Measurements from ENCODE around the gene TP53RK. TPM values are rescaled to one million over a fixed set of nuclear protein-coding genes. Genes with fewer than 3 reads are reported as not detected.

The TP53RK gene
- total RNA-seq, 1 experiment from 2014 or later, result 20.6 TPM

DNA sequence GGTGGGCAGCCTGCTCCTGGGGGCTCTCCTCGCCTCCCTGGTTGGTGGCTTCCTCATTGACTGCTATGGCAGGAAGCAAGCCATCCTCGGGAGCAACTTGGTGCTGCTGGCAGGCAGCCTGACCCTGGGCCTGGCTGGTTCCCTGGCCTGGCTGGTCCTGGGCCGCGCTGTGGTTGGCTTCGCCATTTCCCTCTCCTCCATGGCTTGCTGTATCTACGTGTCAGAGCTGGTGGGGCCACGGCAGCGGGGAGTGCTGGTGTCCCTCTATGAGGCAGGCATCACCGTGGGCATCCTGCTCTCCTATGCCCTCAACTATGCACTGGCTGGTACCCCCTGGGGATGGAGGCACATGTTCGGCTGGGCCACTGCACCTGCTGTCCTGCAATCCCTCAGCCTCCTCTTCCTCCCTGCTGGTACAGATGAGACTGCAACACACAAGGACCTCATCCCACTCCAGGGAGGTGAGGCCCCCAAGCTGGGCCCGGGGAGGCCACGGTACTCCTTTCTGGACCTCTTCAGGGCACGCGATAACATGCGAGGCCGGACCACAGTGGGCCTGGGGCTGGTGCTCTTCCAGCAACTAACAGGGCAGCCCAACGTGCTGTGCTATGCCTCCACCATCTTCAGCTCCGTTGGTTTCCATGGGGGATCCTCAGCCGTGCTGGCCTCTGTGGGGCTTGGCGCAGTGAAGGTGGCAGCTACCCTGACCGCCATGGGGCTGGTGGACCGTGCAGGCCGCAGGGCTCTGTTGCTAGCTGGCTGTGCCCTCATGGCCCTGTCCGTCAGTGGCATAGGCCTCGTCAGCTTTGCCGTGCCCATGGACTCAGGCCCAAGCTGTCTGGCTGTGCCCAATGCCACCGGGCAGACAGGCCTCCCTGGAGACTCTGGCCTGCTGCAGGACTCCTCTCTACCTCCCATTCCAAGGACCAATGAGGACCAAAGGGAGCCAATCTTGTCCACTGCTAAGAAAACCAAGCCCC lies 36.2 kb upstream of the TP53RK start:
- CTCF ChIA-PET, result no interaction called here
- POLR2A ChIA-PET (ENCODE audit: low non-redundant PET), result no interaction called here
- H3K27ac ChIP-seq (ENCODE audit: low read depth, low read length, poor library complexity, severe bottlenecking), result no peak overlapping the region
- no peaks in the 10 kb centered on the region for H3K36me3 ChIP-seq (ENCODE audit: insufficient read depth, low read length, poor library complexity, severe bottlenecking)
- intact Hi-C loops (cut with micrococcal nuclease; ENCODE audit: unreplicated experiment), result no loop called here
- BruUV-seq (replicated peaks), result no TSS peak
- DNase-seq (ENCODE audit: low spot score), result no peak
- no peak for TF ChIP-seq EZH2 (IDR thresholded peaks at IDR 0.05; ENCODE audit: borderline replicate concordance, low read depth, low read length, poor library complexity, severe bottlenecking)
- TF ChIP-seq, protein P1, sequence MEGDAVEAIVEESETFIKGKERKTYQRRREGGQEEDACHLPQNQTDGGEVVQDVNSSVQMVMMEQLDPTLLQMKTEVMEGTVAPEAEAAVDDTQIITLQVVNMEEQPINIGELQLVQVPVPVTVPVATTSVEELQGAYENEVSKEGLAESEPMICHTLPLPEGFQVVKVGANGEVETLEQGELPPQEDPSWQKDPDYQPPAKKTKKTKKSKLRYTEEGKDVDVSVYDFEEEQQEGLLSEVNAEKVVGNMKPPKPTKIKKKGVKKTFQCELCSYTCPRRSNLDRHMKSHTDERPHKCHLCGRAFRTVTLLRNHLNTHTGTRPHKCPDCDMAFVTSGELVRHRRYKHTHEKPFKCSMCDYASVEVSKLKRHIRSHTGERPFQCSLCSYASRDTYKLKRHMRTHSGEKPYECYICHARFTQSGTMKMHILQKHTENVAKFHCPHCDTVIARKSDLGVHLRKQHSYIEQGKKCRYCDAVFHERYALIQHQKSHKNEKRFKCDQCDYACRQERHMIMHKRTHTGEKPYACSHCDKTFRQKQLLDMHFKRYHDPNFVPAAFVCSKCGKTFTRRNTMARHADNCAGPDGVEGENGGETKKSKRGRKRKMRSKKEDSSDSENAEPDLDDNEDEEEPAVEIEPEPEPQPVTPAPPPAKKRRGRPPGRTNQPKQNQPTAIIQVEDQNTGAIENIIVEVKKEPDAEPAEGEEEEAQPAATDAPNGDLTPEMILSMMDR (conservative IDR thresholded peaks at IDR 0.05; ENCODE audit: low read depth, low read length), result no peak
- H3K27me3 ChIP-seq (replicated peaks; ENCODE audit: insufficient read depth, low read depth, low read length, poor library complexity), result no peaks in the 10 kb centered on the region
- H3K4me1 ChIP-seq (ENCODE audit: insufficient read depth, low read length, poor library complexity, severe bottlenecking), result no peaks in the 10 kb centered on the region
- no peak overlapping the region for H3K4me3 ChIP-seq (ENCODE audit: low read depth, low read length, poor library complexity, severe bottlenecking)
- peaks cover 2% of the 10 kb centered on the region for H3K9me3 ChIP-seq (ENCODE audit: low read depth, low read length, poor library complexity, severe bottlenecking)

DNA sequence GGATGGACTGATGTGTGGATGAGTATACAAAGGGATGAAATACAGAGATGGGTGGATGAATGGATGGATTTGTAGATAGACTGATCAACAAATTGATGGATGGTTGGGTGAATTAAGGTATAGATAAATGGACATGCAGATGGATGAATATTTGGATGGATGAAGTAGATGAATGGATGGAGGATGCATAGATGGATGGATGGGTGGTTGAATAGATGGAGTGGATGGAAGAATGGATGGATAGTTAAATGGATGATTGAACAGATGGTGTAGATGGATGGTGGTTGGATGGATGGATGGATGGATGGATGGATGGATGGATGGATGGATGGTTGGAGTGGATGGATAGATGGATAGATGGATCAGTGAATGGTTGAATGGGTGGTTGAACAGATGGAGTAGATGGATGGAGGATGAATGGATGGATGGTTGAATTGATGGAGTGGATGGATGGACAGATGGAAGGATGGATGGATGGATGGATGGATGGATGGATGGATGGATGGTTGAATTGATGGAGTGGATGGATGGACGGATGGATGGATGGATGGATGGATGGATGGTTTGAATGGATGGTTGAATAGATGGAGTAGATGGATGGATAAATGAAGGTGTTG lies 35.2 kb upstream of the TP53RK start:
- intact Hi-C loops (cut with micrococcal nuclease; ENCODE audit: unreplicated experiment), result no loop called here
- no peaks in the 10 kb centered on the region for H3K4me1 ChIP-seq (ENCODE audit: insufficient read depth, low read length, poor library complexity, severe bottlenecking)
- H3K27me3 ChIP-seq (replicated peaks; ENCODE audit: insufficient read depth, low read depth, low read length, poor library complexity), result peaks cover 2% of the 10 kb centered on the region
- TF ChIP-seq EZH2 (IDR thresholded peaks at IDR 0.05; ENCODE audit: borderline replicate concordance, low read depth, low read length, poor library complexity, severe bottlenecking), result no peak
- TF ChIP-seq, protein P1 (conservative IDR thresholded peaks at IDR 0.05; ENCODE audit: low read depth, low read length), result no peak
- no peak overlapping the region for H3K27ac ChIP-seq (ENCODE audit: low read depth, low read length, poor library complexity, severe bottlenecking)
- ChIA-PET POLR2A (ENCODE audit: low non-redundant PET) (no interaction called here), CTCF (no interaction called here)
- peaks cover 2% of the 10 kb centered on the region for H3K9me3 ChIP-seq (ENCODE audit: low read depth, low read length, poor library complexity, severe bottlenecking)
- no peaks in the 10 kb centered on the region for H3K36me3 ChIP-seq (ENCODE audit: insufficient read depth, low read length, poor library complexity, severe bottlenecking)
- no peak for DNase-seq (ENCODE audit: low spot score)
- H3K4me3 ChIP-seq (ENCODE audit: low read depth, low read length, poor library complexity, severe bottlenecking), result no peak overlapping the region
- no TSS peak for BruUV-seq (replicated peaks)

DNA sequence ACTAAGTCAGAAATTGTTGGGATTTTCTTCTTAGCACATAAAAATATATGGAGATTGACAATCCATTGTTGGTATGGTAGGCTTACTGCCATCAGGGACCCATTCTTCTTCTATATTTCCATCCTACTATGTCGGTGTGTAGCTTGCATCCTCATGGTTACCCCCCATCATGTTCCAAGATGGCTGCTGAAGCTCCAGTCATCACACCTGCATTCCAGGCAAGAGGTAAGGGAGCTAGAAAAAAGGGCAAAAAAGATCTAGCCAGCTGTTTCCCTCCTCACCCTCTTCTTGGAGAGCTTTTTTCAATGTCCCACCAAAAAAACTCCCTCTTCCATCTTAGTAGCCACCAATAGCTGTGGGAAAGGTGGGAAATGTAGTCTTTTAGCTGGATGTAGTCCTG lies 33.8 kb upstream of the TP53RK start:
- intact Hi-C loops (cut with micrococcal nuclease; ENCODE audit: unreplicated experiment), result no loop called here
- no peak for TF ChIP-seq EZH2 (IDR thresholded peaks at IDR 0.05; ENCODE audit: borderline replicate concordance, low read depth, low read length, poor library complexity, severe bottlenecking)
- TF ChIP-seq, protein P1 (conservative IDR thresholded peaks at IDR 0.05; ENCODE audit: low read depth, low read length), result no peak
- Histone ChIP-seq H3K27me3 (replicated peaks; ENCODE audit: insufficient read depth, low read depth, low read length, poor library complexity) (peaks cover 2% of the 10 kb centered on the region), H3K9me3 (ENCODE audit: low read depth, low read length, poor library complexity, severe bottlenecking) (peaks cover 2% of the 10 kb centered on the region), H3K4me1 (ENCODE audit: insufficient read depth, low read length, poor library complexity, severe bottlenecking) (no peaks in the 10 kb centered on the region), H3K27ac (ENCODE audit: low read depth, low read length, poor library complexity, severe bottlenecking) (no peak overlapping the region), H3K4me3 (ENCODE audit: low read depth, low read length, poor library complexity, severe bottlenecking) (no peak overlapping the region), H3K36me3 (ENCODE audit: insufficient read depth, low read length, poor library complexity, severe bottlenecking) (no peaks in the 10 kb centered on the region)
- BruUV-seq (replicated peaks), result no TSS peak
- POLR2A ChIA-PET (ENCODE audit: low non-redundant PET), result no interaction called here
- CTCF ChIA-PET, result no interaction called here
- DNase-seq (ENCODE audit: low spot score), result no peak
